Upper lobe of left lung (tissue), 6 donors: ENCODE measurements around the gene GNAO1. TPM values are rescaled to one million over a fixed set of nuclear protein-coding genes. Genes with fewer than 3 reads are reported as not detected.

ENCODE experiments used
- ATAC-seq, 2 donors: fragments of 200-7000 bp; cut with Tn5 transposase; one replicate each; pipeline ENCODE4 v1.9.1; 2022; ENCODE audit warnings: mild to moderate bottlenecking in 2 of 2, moderate library complexity in 2 of 2; ENCODE audit not compliant: low FRiP score in 2 of 2
- DNase-seq, 2 donors: peaks; one replicate each; pipeline ENCODE4 v3.0.0-alpha.2; 2019 to 2020
- H3K27ac ChIP-seq, 4 donors: fragments of 200-600 bp; sonication (generic); one replicate each; pipeline ENCODE4 v1.5.1; 2016 to 2019
- H3K27me3 ChIP-seq, 4 donors: fragments of 200-600 bp; sonication (generic); one replicate each; pipeline ENCODE4 v1.5.1; 2017 to 2019
- H3K36me3 ChIP-seq, 4 donors: fragments of 200-600 bp; sonication (generic); one replicate each; pipeline ENCODE4 v1.5.1; 2016 to 2019
- H3K4me1 ChIP-seq, 4 donors: fragments of 200-600 bp; sonication (generic); one replicate each; pipeline ENCODE4 v1.5.1; 2018 to 2019
- H3K4me3 ChIP-seq, 4 donors: fragments of 200-600 bp; sonication (generic); one replicate each; pipeline ENCODE4 v1.5.1; 2017 to 2019; ENCODE audit warnings: mild to moderate bottlenecking in 2 of 4, moderate library complexity in 1 of 4
- H3K9me3 ChIP-seq, 4 donors: fragments of 200-600 bp; sonication (generic); one replicate each; pipeline ENCODE4 v1.5.1; 2018 to 2019
- EP300 ChIP-seq, 4 donors: sonication (generic); formaldehyde crosslinking; IDR thresholded peaks; one replicate each; pipeline ENCODE4 v1.5.1; 2017; ENCODE audit warnings: antibody characterized with exemption in 4 of 4, control low read depth in 2 of 4
- POLR2A ChIP-seq, 4 donors: fragments of 450-650 bp; IDR thresholded peaks; one replicate each; pipeline ENCODE4 v1.5.1; 2016 to 2017; ENCODE audit warnings: antibody characterized with exemption in 4 of 4, mild to moderate bottlenecking in 2 of 4
- POLR2AphosphoS5 ChIP-seq, 2 donors: sonication (generic); formaldehyde crosslinking; IDR thresholded peaks; one replicate each; pipeline ENCODE4 v1.5.1; 2017; ENCODE audit warnings: antibody characterized with exemption in 2 of 2
- WGBS, 2 donors: methylation state at CpG; one replicate each; pipeline ENCODE4 v1.1.5; 2017 to 2018; 5-methylcytosine and 5-hydroxymethylcytosine counted together
- total RNA-seq, 6 donors: library from RNA; depleted of rRNA in 4 of 6; stranded (reverse); fragments of >200 nt in 4 of 6; gene quantifications; one replicate each; pipeline versions ENCODE4 v1.1.0 to v1.2.1, GENCODE V29; 2016 to 2021
- TF ChIP-seq, protein P1 (sequence below), 6 experiments: fragments of 450-650 bp in 4 of 6; fragments of 200-600 bp in 2 of 6; sonication (generic) in 2 of 6; IDR thresholded peaks; one replicate each; pipeline ENCODE4 v1.5.1; 2016 to 2019; ENCODE audit warnings: antibody characterized with exemption in 6 of 6
- donor health status: DM: no; HTN: no; CAD: no; lungs with moderate emphysema.
- donor health status: DM: no; HTN: yes; CAD: no; lungs with severe emphysema.

Gene GNAO1
- total RNA-seq, 6 donors from 2014 or later = 0.46 to 2.7 (median 0.79) TPM; not detected in 1

DNA sequence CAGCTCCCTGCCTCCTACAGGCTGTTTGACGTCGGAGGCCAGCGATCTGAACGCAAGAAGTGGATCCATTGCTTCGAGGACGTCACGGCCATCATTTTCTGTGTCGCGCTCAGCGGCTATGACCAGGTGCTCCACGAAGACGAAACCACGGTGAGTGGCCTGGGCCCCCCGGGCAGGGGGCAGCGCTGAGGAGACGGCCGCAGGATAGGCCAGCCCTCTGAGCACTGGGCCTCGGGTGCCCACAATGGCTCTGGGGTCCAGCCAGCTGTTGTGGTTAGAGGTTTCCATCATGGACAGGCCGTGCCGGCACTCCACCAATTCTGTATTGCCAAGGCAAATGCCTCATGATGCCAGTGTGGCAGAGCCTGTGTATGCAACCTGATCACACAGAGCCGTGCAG lies 145.4 kb downstream of the GNAO1 start:
- Histone ChIP-seq H3K27ac (no peak overlapping the region), H3K4me1 (no peaks in the 10 kb centered on the region), H3K9me3 (no peaks in the 10 kb centered on the region), H3K36me3 (no peaks in the 10 kb centered on the region), H3K27me3 (no peaks in the 10 kb centered on the region), H3K4me3 (no peak overlapping the region)
- 91 to 94% methylated on average over 12 to 21 of the region's 21 CpGs for WGBS, 2 donors
- ATAC-seq = no peak
- TF ChIP-seq POLR2AphosphoS5 (IDR thresholded peaks at IDR 0.05) (no peak), POLR2A (IDR thresholded peaks at IDR 0.05) (no peak), EP300 (IDR thresholded peaks at IDR 0.05) (no peak)
- TF ChIP-seq, protein P1, sequence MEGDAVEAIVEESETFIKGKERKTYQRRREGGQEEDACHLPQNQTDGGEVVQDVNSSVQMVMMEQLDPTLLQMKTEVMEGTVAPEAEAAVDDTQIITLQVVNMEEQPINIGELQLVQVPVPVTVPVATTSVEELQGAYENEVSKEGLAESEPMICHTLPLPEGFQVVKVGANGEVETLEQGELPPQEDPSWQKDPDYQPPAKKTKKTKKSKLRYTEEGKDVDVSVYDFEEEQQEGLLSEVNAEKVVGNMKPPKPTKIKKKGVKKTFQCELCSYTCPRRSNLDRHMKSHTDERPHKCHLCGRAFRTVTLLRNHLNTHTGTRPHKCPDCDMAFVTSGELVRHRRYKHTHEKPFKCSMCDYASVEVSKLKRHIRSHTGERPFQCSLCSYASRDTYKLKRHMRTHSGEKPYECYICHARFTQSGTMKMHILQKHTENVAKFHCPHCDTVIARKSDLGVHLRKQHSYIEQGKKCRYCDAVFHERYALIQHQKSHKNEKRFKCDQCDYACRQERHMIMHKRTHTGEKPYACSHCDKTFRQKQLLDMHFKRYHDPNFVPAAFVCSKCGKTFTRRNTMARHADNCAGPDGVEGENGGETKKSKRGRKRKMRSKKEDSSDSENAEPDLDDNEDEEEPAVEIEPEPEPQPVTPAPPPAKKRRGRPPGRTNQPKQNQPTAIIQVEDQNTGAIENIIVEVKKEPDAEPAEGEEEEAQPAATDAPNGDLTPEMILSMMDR (IDR thresholded peaks at IDR 0.05) = no peak
- DNase-seq = no peak

DNA sequence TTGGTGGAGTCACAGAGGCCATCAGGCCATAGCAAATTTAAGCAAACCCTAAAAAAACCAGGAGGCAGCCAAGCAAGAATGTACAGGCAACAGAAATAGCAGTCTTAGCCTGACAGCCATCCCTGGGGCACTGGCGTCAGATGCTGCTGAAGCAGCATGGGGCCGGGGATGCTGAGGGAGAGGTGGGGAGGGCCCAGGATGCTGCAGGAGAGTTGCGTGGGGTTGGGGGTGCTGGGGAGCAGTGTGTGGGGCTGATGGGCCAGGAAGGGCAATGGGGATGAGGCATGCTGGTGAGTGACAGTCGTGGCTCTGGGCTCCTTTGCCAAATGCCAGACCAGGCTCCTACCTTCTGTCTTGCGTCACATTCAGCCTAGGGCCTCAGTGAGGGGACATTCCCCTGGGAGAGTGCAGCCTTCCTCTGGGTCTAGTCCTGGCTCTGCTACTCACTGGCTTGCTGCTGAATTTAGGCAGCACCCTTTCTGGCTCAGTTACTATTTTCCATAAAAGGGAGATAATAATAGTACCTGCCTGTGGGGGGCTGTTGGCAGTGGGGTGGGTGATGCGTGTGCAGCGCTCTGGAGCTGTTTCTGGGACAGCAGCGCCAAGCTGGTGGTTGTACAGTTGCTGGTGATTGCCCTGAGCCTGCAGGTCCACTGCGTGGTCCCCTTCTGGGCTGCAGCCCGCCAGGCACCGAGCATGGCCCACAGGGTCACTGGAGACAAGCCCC lies 146.0 kb downstream of the GNAO1 start:
- DNase-seq (no peak), ATAC-seq (no peak)
- TF ChIP-seq EP300 (IDR thresholded peaks at IDR 0.05) (no peak), POLR2A (IDR thresholded peaks at IDR 0.05) (no peak), POLR2AphosphoS5 (IDR thresholded peaks at IDR 0.05) (no peak)
- TF ChIP-seq, protein P1 (IDR thresholded peaks at IDR 0.05) = no peak
- Histone ChIP-seq H3K36me3 (no peaks in the 10 kb centered on the region), H3K27me3 (no peaks in the 10 kb centered on the region), H3K4me1 (no peaks in the 10 kb centered on the region), H3K27ac (no peak overlapping the region), H3K4me3 (no peak overlapping the region), H3K9me3 (no peaks in the 10 kb centered on the region)
- WGBS, 2 donors = 89 to 95% methylated on average over 8 to 11 of the region's 11 CpGs

DNA sequence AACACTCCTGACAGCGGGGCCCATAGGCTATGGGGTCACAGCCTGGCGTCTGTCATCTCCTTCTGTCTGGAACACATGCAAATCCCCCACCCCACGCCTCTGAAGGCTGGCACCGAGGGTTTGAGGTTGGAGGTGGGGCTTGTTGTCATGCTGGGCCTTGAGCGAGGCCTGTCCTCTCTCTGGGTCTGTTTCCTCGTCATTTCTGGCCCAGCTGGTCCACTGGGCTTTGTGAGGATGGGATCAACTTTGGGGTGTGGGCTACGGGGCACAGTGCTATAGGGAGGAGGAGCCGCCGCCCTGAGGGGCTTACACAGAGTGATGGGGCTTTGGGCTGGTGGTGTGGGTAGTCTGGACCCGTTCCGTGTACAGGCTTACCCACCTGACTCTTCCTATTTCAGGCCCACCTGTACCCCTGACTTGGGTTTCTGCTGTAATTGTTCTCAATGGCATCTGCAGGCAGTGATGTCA lies 146.6 kb downstream of the GNAO1 start:
- TF ChIP-seq POLR2AphosphoS5 (IDR thresholded peaks at IDR 0.05) (no peak), EP300 (IDR thresholded peaks at IDR 0.05) (no peak)
- TF ChIP-seq, protein P1 (IDR thresholded peaks at IDR 0.05) = no peak
- Histone ChIP-seq H3K4me3 (no peak overlapping the region), H3K9me3 (no peaks in the 10 kb centered on the region), H3K27ac (no peak overlapping the region), H3K27me3 (no peaks in the 10 kb centered on the region), H3K4me1 (no peaks in the 10 kb centered on the region), H3K36me3 (no peaks in the 10 kb centered on the region)
- WGBS, 2 donors = 93 to 100% methylated on average over 5 to 11 of the region's 11 CpGs
- no peak for DNase-seq
- ATAC-seq = no peak

DNA sequence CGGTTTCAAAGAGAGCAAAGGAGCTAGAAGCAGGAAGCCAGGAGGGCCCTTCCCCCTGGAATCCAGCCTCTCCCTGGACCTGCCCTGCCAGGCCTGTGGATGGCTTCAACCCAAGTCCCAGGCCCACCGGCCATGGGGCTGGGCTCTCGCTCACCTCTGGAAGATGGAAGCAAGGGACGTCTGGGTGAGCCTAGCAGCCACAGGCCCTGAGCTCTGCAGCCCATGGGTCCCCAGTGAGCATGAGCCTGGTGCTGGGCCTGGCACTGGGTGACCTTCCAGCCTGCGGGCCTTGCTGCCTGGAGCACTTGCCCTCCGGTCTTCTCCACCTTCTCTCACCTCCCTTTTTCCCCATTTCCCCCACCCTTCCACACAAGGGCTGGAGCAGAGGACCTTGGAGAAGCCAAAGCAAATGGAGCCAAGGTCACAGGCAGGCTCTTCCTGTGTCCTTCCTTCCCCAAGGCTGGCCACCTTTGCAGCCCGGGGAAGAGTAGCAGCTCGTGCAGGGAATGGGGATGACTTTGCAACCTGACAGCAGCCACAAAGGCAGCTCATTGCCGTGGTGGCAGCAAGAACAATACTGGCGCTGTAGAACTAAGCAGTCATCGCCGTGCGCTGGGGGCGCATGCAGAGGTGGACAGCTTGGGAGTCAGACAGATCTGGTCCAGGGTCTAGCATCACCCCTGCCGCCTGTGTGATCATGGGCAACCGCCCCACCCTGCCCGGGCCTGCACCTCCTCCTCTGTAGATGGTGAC lies 147.5 kb downstream of the GNAO1 start:
- no peak overlapping the region for H3K27ac ChIP-seq
- 79 to 83% methylated on average over 7 to 15 of the region's 17 CpGs for WGBS, 2 donors
- no peaks in the 10 kb centered on the region for H3K9me3 ChIP-seq
- H3K4me1 ChIP-seq = no peaks in the 10 kb centered on the region
- ATAC-seq = no peak
- no peak for DNase-seq
- no peaks in the 10 kb centered on the region for H3K36me3 ChIP-seq
- TF ChIP-seq, protein P1 (IDR thresholded peaks at IDR 0.05) = no peak
- TF ChIP-seq POLR2A (IDR thresholded peaks at IDR 0.05) = no peak
- TF ChIP-seq EP300 (IDR thresholded peaks at IDR 0.05) = no peak
- no peak for TF ChIP-seq POLR2AphosphoS5 (IDR thresholded peaks at IDR 0.05)
- H3K27me3 ChIP-seq = no peaks in the 10 kb centered on the region
- H3K4me3 ChIP-seq = no peak overlapping the region
